GM18870 (cell line): ENCODE results near the gene OPA1.
"Not testable (repeated sequence)": the region's sequence is repeated elsewhere in the genome, so short reads cannot be mapped to it uniquely, and the experiment has no call there.

Experiments used
- ATAC-seq: cut with Tn5 transposase; IDR thresholded peaks from one replicate; pipeline ENCODE4 v1.9.1; 2021; ENCODE audit warnings: moderate library complexity; ENCODE audit not compliant: unreplicated experiment

The OPA1 gene

DNA sequence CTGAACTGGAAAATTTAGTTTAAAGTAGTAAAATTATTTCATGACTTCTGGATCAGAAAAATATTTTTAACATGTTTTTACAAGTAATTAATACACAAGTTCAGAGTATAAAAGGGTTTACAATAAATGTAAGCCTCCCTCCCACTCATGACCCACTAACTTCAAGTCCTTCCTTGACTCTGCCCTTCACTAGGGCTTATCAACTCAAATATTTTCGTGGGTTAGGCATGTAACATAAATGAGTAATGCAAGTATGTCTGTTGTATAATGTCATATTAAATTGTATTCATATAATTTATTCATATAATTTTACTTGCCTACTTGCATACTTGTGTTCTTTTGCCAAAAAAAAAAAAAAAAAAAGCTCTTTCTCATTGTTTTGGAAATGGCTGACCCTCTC is 3.4 kb upstream of the OPA1 start:
- no peak for ATAC-seq

DNA sequence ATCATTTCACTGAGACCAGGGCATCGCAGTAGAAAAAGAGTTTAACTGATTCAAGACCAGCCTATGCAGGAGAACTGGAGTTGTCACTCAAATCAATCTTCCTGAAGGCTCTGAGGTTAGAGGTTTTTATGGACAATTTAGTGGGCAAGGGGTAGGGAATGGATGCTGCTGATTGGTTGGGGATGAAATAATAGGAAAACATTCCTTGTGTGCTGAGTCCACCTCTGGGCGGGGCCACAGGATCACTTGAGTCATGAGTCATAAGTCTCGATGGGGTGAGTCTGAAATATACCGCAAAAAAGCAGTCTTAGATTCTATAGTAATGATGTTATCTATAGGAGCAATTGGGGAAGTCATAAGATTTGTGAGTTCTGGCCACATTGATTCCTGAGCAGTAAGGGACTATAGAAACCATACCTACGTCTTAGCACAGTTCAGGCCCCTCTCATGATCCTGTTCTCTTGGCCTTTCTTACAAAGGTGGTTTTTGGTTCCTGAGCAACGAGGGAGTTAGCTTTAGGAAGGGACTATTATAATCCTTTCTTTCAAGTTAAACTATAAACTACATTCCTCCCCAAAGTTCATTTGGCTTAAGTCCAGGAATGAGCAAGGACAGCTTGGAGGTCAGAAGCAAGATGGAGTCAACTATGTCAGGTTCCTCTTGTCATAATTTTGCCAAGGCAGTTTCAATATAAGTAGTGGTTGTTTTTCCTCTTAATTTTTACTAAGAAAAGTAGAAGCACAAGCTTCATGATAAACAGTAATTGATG is 2.7 kb upstream of the OPA1 start:
- no peak for ATAC-seq

GRCh38 chr3:193593668-193594030 is 641 bp downstream of the OPA1 start:
- ATAC-seq, result peak; percentile 5

DNA sequence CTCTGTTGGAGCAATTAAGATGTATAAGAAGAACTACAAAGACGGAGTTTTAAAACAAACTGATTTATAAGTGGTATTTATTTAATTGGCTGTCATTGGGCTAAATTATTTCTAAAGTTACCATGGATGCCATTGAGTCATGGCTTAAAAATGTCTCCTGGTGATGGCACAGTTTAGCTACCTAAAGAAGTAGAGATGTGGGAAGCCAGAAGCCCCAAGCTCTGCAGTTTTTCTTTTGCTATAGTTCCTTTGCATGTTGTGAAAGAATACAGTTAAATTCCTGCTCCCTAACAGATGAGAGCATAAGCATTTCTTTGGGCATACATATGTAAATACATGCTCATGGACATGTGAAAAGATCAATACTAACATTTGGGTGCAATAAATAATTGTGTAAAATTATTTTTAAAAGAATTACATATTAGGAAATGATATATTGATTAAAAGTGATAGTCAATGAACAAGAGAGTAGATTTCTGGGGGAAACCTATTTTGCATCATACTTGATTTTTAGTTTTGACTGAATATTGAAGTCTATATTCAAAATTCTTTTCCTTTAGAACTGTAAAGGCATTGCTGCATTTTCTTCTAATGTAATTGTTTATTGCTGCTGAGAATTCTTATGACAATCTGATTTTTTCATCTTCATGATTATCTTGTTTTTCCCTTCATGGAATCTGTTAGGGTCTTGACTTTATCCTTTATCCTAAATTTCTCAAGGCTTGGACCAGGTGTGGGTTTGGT is 2.1 kb downstream of the OPA1 start:
- no peak for ATAC-seq

DNA sequence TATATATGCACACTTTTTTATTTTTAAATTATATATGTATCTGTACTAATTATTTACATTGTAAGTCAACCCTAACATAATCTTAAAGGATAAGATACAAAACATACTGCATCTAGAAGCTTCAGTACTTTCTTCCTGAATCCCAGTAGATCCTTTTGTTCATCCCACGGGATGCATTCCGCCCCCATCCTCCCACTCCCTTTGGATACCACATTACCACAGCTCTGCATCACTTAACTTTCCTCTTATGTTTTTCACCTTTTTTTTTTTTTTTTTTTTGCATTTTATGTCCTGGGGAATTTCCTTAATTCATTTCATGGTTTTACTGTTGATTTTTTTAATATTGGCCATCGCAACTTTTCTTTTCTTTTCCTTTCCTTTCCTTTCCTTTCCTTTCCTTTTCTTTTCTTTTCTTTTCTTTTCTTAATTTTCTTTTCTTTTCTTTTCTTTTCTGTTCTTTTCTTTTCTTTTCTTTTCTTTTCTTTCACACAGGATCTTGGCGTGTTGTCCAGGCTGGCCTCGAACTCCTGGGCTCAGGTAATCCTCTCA is 3.0 kb downstream of the OPA1 start:
- ATAC-seq, result no peak

DNA sequence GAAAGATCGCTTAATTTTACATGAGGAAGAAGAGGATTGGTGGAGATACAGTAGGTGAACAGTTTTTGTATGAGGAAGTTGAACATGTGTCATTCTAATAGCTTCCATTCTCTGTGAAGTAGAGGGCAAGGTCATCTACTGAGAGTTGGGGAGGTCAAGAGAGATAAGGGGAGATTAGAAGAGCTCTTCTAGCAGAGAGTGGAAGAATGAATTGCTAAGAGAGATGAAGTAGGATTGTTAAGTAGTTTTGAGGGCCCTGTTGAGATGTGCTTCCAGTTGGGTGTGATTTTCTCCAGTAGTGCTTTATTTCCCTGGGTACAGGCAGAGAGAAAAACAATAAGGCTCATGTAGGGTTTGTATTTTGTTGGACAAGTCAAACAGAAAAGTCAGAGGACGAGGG is 5.2 kb downstream of the OPA1 start:
- no peak for ATAC-seq

DNA sequence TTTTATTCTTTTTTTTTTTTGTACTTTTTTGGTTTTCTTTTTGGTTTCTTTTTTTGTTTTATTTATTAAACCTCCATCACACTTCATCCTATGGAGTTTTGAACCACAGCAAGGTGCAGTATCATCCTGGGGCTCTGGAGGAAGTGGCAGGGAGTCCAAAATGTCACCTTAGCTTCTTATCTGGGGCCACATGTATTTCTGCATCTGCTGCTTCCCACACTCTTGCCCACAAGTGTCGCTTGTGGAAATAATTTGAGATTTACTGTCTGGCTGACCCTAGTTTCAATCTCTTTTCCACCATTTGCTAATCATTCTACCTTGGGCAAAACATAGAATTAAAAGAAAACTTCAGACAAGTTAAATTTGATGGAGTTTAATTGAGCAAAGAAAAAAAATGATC is 6.4 kb downstream of the OPA1 start:
- no peak for ATAC-seq

DNA sequence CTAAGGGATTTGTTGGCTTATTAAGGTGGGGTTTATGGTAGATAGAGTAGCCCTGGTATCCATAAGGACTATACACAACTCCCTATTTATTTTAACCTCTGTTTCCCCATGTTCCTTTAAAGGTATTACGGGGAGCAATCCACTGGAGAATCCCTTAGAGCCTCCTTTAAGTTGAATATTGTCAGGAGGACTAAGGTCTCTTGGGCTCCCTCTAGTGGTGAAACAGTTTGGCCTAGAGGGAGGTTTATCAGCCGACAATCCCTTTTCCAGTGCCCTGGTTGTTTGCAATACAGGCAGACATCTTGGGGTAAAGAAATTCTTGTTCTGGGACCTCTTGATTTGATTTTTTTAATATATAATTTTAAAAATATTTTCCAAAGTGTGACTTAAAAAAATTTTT is 12.9 kb downstream of the OPA1 start:
- no peak for ATAC-seq

GRCh38 chr3:193606892-193607291 is 13.9 kb downstream of the OPA1 start:
- ATAC-seq, result not testable (repeated sequence)

GRCh38 chr3:193610516-193610915 is 17.5 kb downstream of the OPA1 start:
- ATAC-seq, result not testable (repeated sequence)

GRCh38 chr3:193614430-193614829 is 21.4 kb downstream of the OPA1 start:
- ATAC-seq, result no peak

- ATAC-seq, result no peak
Observed at GRCh38 chr3:193617628-193618027, 24.6 kb downstream of the OPA1 start.

DNA sequence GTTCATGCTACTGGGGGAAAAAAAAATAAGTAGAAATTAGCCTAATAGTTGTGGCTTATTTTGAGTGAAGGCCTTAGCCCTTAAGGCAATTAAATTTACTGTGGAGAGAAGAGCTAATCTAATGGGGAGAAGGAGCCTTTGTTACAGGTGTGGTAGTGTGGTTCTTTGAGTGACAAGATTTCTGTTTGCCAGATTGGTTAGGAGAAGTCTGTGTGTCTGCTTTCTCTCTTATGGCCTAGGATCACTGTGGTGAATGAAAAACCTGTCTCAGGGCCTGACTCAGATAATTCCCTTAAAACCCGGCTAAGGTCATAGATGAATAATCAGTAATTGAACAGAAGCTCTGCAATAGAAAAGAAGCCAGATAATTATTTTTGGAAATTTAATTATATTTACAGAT is 27.0 kb downstream of the OPA1 start:
- peak; percentile 44 for ATAC-seq

DNA sequence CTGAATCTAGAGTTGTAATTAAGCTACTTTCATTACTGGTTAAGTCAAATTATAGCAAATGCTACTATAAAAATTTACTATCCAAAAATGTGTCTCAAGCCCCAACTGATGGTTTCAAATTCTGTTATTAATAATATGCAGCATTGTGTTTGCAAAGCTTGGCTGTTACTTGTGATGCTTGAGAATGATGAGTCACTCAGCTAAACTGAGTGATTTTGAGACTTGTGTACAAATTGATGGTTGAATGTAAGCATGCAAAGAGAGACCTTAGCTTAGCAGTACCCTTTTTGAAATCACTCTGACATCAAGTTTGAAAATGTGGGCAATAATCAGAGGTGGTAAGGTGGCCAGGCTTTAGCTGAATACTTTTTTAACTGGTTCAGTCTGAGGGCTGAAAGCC is 27.6 kb downstream of the OPA1 start:
- peak; percentile 76 for ATAC-seq

GRCh38 chr3:193621127-193621526 is 28.1 kb downstream of the OPA1 start:
- no peak for ATAC-seq

DNA sequence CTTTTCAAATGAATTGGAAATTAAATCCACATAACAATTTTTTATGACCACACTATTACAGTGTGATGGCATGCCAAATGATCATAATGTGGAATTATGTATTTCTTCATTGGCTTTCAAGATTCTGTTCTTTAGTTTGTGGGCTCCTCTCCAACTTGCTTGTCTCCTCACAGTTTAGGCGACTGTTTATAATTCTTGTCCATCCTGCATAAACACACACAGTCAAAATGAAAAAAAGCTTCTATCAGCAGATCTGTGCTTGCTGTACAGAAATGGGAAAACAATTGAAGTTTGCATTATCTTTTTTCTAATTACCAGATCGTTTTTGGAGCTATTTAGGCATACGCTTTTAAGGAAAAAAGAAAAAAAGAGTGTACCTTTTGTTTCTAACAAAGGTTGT is 37.0 kb downstream of the OPA1 start:
- ATAC-seq, result no peak

DNA sequence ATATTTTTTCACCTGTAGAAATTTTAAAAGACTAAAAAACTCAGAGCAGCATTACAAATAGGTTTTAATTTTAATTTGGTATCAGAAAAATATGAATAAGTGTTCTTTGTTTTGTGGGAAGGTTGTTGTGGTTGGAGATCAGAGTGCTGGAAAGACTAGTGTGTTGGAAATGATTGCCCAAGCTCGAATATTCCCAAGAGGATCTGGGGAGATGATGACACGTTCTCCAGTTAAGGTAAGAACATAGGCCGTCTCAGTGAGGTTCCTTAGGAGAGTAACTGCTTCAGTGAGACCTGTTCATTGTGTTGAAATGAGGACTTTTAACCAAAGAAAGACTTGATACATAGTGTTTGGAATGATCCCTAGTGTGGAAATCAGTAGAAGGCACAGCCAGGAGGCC is 44.8 kb downstream of the OPA1 start:
- ATAC-seq, result no peak

GRCh38 chr3:193638833-193639232 is 45.8 kb downstream of the OPA1 start:
- no peak for ATAC-seq

DNA sequence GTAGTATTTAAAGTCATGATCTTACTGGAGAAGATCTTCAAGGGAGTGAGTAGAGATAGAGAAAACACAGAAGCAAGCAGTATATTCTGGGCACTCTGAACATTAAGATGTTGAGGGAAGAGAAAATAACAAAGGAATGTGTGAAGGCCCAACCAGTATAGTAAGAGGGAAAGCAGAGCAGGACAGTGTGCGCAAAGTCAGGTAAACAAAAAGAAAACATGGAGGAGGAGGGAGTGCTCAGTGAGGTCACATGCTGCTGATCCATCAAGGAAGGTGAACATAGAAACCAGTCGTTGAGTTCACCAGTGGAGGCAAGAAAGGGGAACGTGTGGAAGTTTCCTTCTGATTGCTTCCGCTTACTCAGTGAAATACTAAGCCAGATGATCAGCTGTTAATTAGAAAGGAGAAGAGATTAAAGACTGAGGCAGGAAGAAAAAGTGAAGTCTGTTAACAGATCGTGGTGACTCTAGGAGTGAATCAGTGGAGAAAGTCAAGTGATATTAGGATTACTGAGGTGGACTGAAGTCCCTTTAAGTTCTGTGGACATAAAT is 47.2 kb downstream of the OPA1 start:
- no peak for ATAC-seq

- no peak for ATAC-seq
Observed at GRCh38 chr3:193640728-193641439, 47.9 kb downstream of the OPA1 start.

GRCh38 chr3:193641440-193641775 is 48.4 kb downstream of the OPA1 start:
- ATAC-seq, result no peak
